Heart left ventricle (tissue), 16 donors: ENCODE measurements around the gene PCNX1. TPM values are rescaled to one million over a fixed set of nuclear protein-coding genes. Genes with fewer than 3 reads are reported as not detected.

ENCODE experiments used
- ATAC-seq, 4 donors: fragments of 200-7000 bp; cut with Tn5 transposase; one replicate each; pipeline ENCODE4 v1.9.1; 2020 to 2022; ENCODE audit warnings: moderate library complexity in 4 of 4, mild to moderate bottlenecking in 3 of 4, moderate number of reproducible peaks in 1 of 4
- DNase-seq, 5 donors: peaks; one replicate each; pipeline ENCODE4 v3.0.0-alpha.2; 2020
- H3K27ac ChIP-seq, 12 donors: fragments of 200-600 bp; sonication (generic) in 4 of 12; one replicate each; pipeline versions ENCODE4 v1.5.0 to v1.8.0; 2016 to 2022; ENCODE audit warnings: mild to moderate bottlenecking in 2 of 12
- H3K27me3 ChIP-seq, 9 donors: fragments of 200-600 bp; sonication (generic) in 2 of 9; one replicate each; pipeline versions ENCODE4 v1.5.1 to v1.8.0; 2016 to 2022; ENCODE audit warnings: mild to moderate bottlenecking in 3 of 9
- H3K36me3 ChIP-seq, 9 donors: fragments of 200-600 bp; sonication (generic) in 2 of 9; one replicate each; pipeline versions ENCODE4 v1.5.0 to v1.8.0; 2018 to 2022; ENCODE audit warnings: mild to moderate bottlenecking in 2 of 9
- H3K4me1 ChIP-seq, 12 donors: fragments of 200-600 bp; sonication (generic) in 4 of 12; one replicate each; pipeline versions ENCODE4 v1.5.0 to v1.8.0; 2016 to 2022; ENCODE audit warnings: mild to moderate bottlenecking in 3 of 12
- H3K4me3 ChIP-seq, 12 donors: fragments of 200-600 bp; sonication (generic) in 4 of 12; one replicate each; pipeline versions ENCODE4 v1.5.0 to v1.8.0; 2017 to 2022; ENCODE audit warnings: mild to moderate bottlenecking in 9 of 12, moderate library complexity in 4 of 12
- H3K9me3 ChIP-seq, 12 donors: fragments of 200-600 bp; sonication (generic) in 4 of 12; one replicate each; pipeline versions ENCODE4 v1.5.0 to v1.8.0; 2016 to 2022; ENCODE audit warnings: mild to moderate bottlenecking in 1 of 12
- CTCF ChIP-seq, 12 donors: fragments of 200-600 bp; sonication (generic) in 4 of 12; IDR thresholded peaks; one replicate each; pipeline versions ENCODE4 v1.5.0 to v1.8.0; 2018 to 2022; ENCODE audit warnings: antibody characterized with exemption in 12 of 12, mild to moderate bottlenecking in 5 of 12
- POLR2A ChIP-seq, 2 donors: fragments of 450-650 bp; IDR thresholded peaks; one replicate each; pipeline ENCODE4 v1.6.1; 2017; ENCODE audit warnings: antibody characterized with exemption in 2 of 2, mild to moderate bottlenecking in 2 of 2, moderate library complexity in 2 of 2
- WGBS, 4 donors: extraction: QIAGEN DNeasy Blood & Tissue Kit in 2 of 4; methylation state at CpG; one replicate each; pipeline versions ENCODE4 v1.1.5 to v1.1.7; 2013 to 2018; 5-methylcytosine and 5-hydroxymethylcytosine counted together
- intact Hi-C, 10 donors: fragments of 100-400 bp; cut with DNase I; formaldehyde crosslinking; loops; one replicate each; pipeline versions ENCODE4 v1.11.1 to v1.14.2; 2022
- polyA plus RNA-seq, 2 donors: library from polyadenylated mRNA; stranded (reverse); fragments of 200-250 nt; gene quantifications; one replicate each; pipeline ENCODE4 v1.2.3, GENCODE V29; 2013
- total RNA-seq, 9 donors: library from RNA; depleted of rRNA in 2 of 9; stranded (reverse); fragments of >200 nt in 2 of 9; fragmentation: NEBNext Ultra II Directional in 3 of 9; extraction: Animal tissue kit (Norgen Biotek cat#: 25700) in 3 of 9; gene quantifications; one replicate each; pipeline versions ENCODE4 v1.1.0 to v1.2.4, GENCODE V29; 2016 to 2023
- donor health status: ischemic (EF 13 %, LVEDD 7.1; RV severe dilation, severe dysfunction).
- donor health status: healthy with polysubstance abuse.
- donor health status: DM: no; HTN: yes; CAD: no.
- donor health status: DM: no; HTN: no; CAD: no.
- donor health status: ischemic (EF 25% LVEDD 6.9; RV normal size, moderate dysfunction).
- donor health status: ischemic (EF 25% LVEDD 5.7; RV mildly dilated, moderate dysfunction).
- donor health status: healthy.
- donor health status: DM: yes; HTN: yes; CAD: no.
- donor health status: ischemic (EF 35%, LVEDD 5.7; RV mildly dilated, moderate dysfunction).
- donor health status: nonischemic (EF 11% LVEDD 7.7; RV severe dilation, severe dysfunction).
- donor health status: DM: yes; HTN: yes; CAD: no.
- donor health status: PGD.
- donor health status: ischemic (EF 29% LVEDD 5.4; RV normal size, mild dysfunction).
- donor health status: nonischemic (EF 23%, LVEDD 6.1; RV moderate dilation, normal function).

PCNX1 gene
- total and polyA plus RNA-seq, 11 donors: 6.1 to 64.7 (median 52.7) TPM

- intact Hi-C loops: no loop called here
- no peak for TF ChIP-seq CTCF (IDR thresholded peaks at IDR 0.05)
- no peak for TF ChIP-seq POLR2A (IDR thresholded peaks at IDR 0.05)
- H3K27me3 ChIP-seq: no peaks in the 10 kb centered on the region
- 71 to 75% (median 72%) methylated on average over 3 of the region's 3 CpGs for WGBS, 4 donors
- no peaks in the 10 kb centered on the region for H3K36me3 ChIP-seq
- ATAC-seq (no peak), DNase-seq (no peak)
- no peaks in the 10 kb centered on the region for H3K9me3 ChIP-seq
- peak overlapping the region in 1 of 12 donors; percentile 79 for H3K27ac ChIP-seq
- H3K4me3 ChIP-seq: no peak overlapping the region
- H3K4me1 ChIP-seq: peaks cover 0 to 33% (median 0%) of the 10 kb centered on the region in 12 donors
Measured at GRCh38 chr14:70898111-70898745, 9.0 kb upstream of the PCNX1 start.

GRCh38 chr14:70901269-70901668 lies 6.0 kb upstream of the PCNX1 start:
- H3K27me3 ChIP-seq: no peaks in the 10 kb centered on the region
- TF ChIP-seq CTCF (IDR thresholded peaks at IDR 0.05): no peak
- no peak for TF ChIP-seq POLR2A (IDR thresholded peaks at IDR 0.05)
- no peak overlapping the region for H3K27ac ChIP-seq
- no peaks in the 10 kb centered on the region for H3K36me3 ChIP-seq
- no peak overlapping the region for H3K4me3 ChIP-seq
- peaks cover 0 to 48% (median 22%) of the 10 kb centered on the region in 12 donors for H3K4me1 ChIP-seq
- intact Hi-C loops: loop anchor here in 1 of 10 donors (5.0 kb wide), 1 partner anchor 79 kb away; no protein-coding TSS in a partner anchor
- WGBS, 4 donors: 73 to 91% (median 80%) methylated on average over 1 of the region's 1 CpG
- DNase-seq: no peak
- H3K9me3 ChIP-seq: no peaks in the 10 kb centered on the region
- ATAC-seq: no peak

GRCh38 chr14:70902184-70902583 lies 5.1 kb upstream of the PCNX1 start:
- DNase-seq (no peak), ATAC-seq (no peak)
- intact Hi-C loops: loop anchor here in 1 of 10 donors (5.0 kb wide), 1 partner anchor 80 kb away; no protein-coding TSS in a partner anchor
- H3K9me3 ChIP-seq: no peaks in the 10 kb centered on the region
- H3K27ac ChIP-seq: no peak overlapping the region
- no peaks in the 10 kb centered on the region for H3K36me3 ChIP-seq
- H3K4me3 ChIP-seq: no peak overlapping the region
- H3K4me1 ChIP-seq: peaks cover 0 to 55% (median 29%) of the 10 kb centered on the region in 12 donors
- no peaks in the 10 kb centered on the region for H3K27me3 ChIP-seq
- WGBS, 4 donors: 97 to 100% (median 99%) methylated on average over 1 of the region's 1 CpG
- no peak for TF ChIP-seq CTCF (IDR thresholded peaks at IDR 0.05)
- TF ChIP-seq POLR2A (IDR thresholded peaks at IDR 0.05): no peak

- H3K9me3 ChIP-seq: no peaks in the 10 kb centered on the region
- no peaks in the 10 kb centered on the region for H3K36me3 ChIP-seq
- H3K27ac ChIP-seq: peak overlapping the region in 7 of 12 donors; percentile 64 to 98 (median 94)
- H3K4me3 ChIP-seq: no peak overlapping the region
- WGBS, 4 donors: 92 to 97% (median 94%) methylated on average over 2 of the region's 2 CpGs
- H3K27me3 ChIP-seq: no peaks in the 10 kb centered on the region
- TF ChIP-seq POLR2A (IDR thresholded peaks at IDR 0.05): no peak
- TF ChIP-seq CTCF (IDR thresholded peaks at IDR 0.05): no peak
- intact Hi-C loops: loop anchor here in 2 of 10 donors (2.0 to 5.0 kb wide), 2 partner anchors 82 to 86 kb away; no protein-coding TSS in a partner anchor
- ATAC-seq: no peak
- peaks cover 0 to 51% (median 32%) of the 10 kb centered on the region in 12 donors for H3K4me1 ChIP-seq
- DNase-seq: no peak
Measured at GRCh38 chr14:70904373-70904772, 2.9 kb upstream of the PCNX1 start.
